Measurements from ENCODE around the gene TMEM232. TPM values are rescaled to one million over a fixed set of nuclear protein-coding genes. Genes with fewer than 3 reads are reported as not detected.
"Not testable (repeated sequence)": the region's sequence is repeated elsewhere in the genome, so short reads cannot be mapped to it uniquely, and the experiment has no call there.

The TMEM232 gene
- total RNA-seq, 1 experiment from 2014 or later: 4.2 TPM

DNA sequence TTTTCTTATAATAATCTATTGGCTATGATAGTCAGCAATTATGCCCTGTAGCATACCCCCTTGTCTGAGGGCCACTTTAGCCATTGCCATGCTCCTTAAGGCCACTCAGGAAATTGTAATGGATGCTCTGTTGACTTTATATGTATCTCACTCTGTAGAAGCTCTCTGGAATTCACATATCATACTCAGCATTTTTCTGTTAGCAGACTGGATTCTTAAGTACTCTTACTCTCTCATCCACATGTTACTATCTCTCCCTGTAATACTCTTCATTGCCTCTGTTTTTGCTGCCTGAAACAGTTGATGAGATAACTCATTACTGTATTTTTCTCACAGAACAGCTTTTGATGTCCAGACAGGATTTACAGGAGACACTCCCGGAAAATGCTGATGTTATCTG lies 24.2 kb downstream of the TMEM232 start:
- Histone ChIP-seq H3K9ac (ENCODE audit: low read length) (no peak overlapping the region), H4K20me1 (ENCODE audit: insufficient read depth, low read depth, low read length) (no peaks in the 10 kb centered on the region), H3K27me3 (ENCODE audit: low read length) (no peaks in the 10 kb centered on the region), H3K4me3 (ENCODE audit: low read length) (no peak overlapping the region), H2AFZ (ENCODE audit: low read length) (no peak overlapping the region), H3K9me3 (ENCODE audit: low read length) (no peaks in the 10 kb centered on the region), H3K36me3 (ENCODE audit: insufficient read depth, low read length) (no peaks in the 10 kb centered on the region), H3K4me1 (ENCODE audit: low read length) (no peaks in the 10 kb centered on the region), H3K27ac (ENCODE audit: low read length) (no peak overlapping the region), H3K9me2 (replicated peaks; ENCODE audit: insufficient read depth, low read length) (no peaks in the 10 kb centered on the region), H3K79me2 (ENCODE audit: low read length) (no peaks in the 10 kb centered on the region), H3K4me2 (ENCODE audit: low read depth, low read length, poor library complexity, severe bottlenecking) (no peak overlapping the region)
- DNase-seq: no peak

DNA sequence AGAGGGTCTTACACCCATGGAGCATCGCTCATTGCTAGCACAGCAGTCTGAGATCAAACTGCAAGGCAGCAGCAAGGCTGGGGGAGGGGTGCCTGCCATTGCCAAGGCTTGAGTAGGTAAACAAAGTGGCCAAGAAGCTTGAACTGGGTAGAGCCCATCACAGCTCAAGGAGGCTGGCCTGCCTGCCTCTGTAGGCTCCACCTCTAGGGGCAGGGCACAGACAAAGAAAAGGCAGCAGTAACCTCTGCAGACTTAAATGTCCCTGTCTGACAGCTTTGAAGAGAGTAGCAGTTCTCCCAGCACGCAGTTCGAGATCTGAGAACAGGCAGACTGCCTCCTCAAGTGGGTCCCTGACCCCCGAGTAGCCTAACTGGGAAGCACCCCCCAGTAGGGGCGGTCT lies 33.8 kb downstream of the TMEM232 start:
- DNase-seq; H3K4me3 ChIP-seq (ENCODE audit: low read length); H3K9me2 ChIP-seq (replicated peaks; ENCODE audit: insufficient read depth, low read length); H2AFZ ChIP-seq (ENCODE audit: low read length); H3K9ac ChIP-seq (ENCODE audit: low read length); H3K36me3 ChIP-seq (ENCODE audit: insufficient read depth, low read length); H3K27me3 ChIP-seq (ENCODE audit: low read length); H3K79me2 ChIP-seq (ENCODE audit: low read length); H4K20me1 ChIP-seq (ENCODE audit: insufficient read depth, low read depth, low read length); H3K9me3 ChIP-seq (ENCODE audit: low read length); H3K27ac ChIP-seq (ENCODE audit: low read length); H3K4me2 ChIP-seq (ENCODE audit: low read depth, low read length, poor library complexity, severe bottlenecking); H3K4me1 ChIP-seq (ENCODE audit: low read length): not testable (repeated sequence)

DNA sequence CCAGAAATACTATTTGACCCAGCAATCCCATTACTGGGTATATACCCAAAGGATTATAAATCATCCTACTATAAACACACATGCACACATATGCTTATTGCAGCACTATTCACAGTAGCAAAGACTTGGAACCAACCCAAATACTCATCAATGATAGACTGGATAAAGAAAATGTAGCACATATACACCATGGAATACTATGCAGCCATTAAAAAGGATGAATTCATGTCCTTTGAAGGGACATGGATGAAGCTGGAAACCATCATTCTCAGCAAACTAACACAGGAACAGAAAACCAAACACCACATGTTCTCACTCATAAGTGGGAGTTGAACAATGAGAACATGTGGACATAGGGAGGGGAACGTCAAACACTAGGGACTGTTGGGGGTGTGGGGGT lies 35.9 kb downstream of the TMEM232 start:
- not testable (repeated sequence) for H3K4me2 ChIP-seq (ENCODE audit: low read depth, low read length, poor library complexity, severe bottlenecking); H2AFZ ChIP-seq (ENCODE audit: low read length); H3K9ac ChIP-seq (ENCODE audit: low read length); H3K9me2 ChIP-seq (replicated peaks; ENCODE audit: insufficient read depth, low read length); H3K4me1 ChIP-seq (ENCODE audit: low read length); DNase-seq; H3K9me3 ChIP-seq (ENCODE audit: low read length); H3K79me2 ChIP-seq (ENCODE audit: low read length); H3K27me3 ChIP-seq (ENCODE audit: low read length); H4K20me1 ChIP-seq (ENCODE audit: insufficient read depth, low read depth, low read length); H3K27ac ChIP-seq (ENCODE audit: low read length); H3K4me3 ChIP-seq (ENCODE audit: low read length); H3K36me3 ChIP-seq (ENCODE audit: insufficient read depth, low read length)

DNA sequence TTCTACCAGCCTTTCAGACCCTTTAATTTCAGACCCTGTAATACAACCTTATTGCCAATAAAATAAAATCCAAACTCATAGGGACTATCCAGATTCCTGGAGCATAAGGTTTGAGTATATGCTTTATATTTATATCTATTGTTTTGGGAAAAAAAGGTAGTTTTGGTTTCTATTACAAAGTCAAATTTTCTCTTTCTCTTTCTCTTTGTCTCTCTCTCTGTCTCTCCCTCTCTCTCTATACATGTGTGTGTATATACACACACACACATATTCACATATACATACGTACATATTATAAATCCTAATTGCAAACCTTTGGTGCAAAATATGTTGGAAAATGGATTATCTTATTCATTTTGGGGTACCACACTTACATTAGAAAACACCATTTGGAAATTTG lies 39.0 kb downstream of the TMEM232 start:
- no peak for DNase-seq
- H3K9ac ChIP-seq (ENCODE audit: low read length): no peak overlapping the region
- no peaks in the 10 kb centered on the region for H3K27me3 ChIP-seq (ENCODE audit: low read length)
- H2AFZ ChIP-seq (ENCODE audit: low read length): no peak overlapping the region
- H3K4me2 ChIP-seq (ENCODE audit: low read depth, low read length, poor library complexity, severe bottlenecking): no peak overlapping the region
- H3K9me2 ChIP-seq (replicated peaks; ENCODE audit: insufficient read depth, low read length): no peaks in the 10 kb centered on the region
- H4K20me1 ChIP-seq (ENCODE audit: insufficient read depth, low read depth, low read length): no peaks in the 10 kb centered on the region
- no peaks in the 10 kb centered on the region for H3K36me3 ChIP-seq (ENCODE audit: insufficient read depth, low read length)
- no peaks in the 10 kb centered on the region for H3K9me3 ChIP-seq (ENCODE audit: low read length)
- no peak overlapping the region for H3K27ac ChIP-seq (ENCODE audit: low read length)
- H3K4me3 ChIP-seq (ENCODE audit: low read length): no peak overlapping the region
- H3K4me1 ChIP-seq (ENCODE audit: low read length): no peaks in the 10 kb centered on the region
- H3K79me2 ChIP-seq (ENCODE audit: low read length): no peaks in the 10 kb centered on the region

DNA sequence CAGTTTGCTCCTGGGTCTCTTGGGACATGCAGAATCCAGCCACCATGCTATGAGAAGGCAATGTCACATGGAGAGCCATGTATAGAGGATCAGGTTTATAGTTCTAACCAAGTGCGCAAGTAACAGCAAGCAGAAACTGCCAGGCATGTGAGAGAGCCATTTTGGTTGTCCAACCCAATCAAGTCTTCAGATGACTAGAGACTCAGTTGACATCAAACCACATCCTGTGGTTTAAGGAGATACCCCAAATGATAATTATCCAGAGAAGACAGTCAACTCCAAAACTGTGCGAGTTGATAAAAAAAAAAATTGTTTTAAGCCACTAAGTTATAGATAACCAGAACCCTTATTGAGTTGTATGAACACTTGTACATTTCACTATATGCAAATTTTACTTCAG lies 40.2 kb downstream of the TMEM232 start:
- Histone ChIP-seq H3K9ac (ENCODE audit: low read length) (no peak overlapping the region), H3K9me2 (replicated peaks; ENCODE audit: insufficient read depth, low read length) (no peaks in the 10 kb centered on the region), H3K27me3 (ENCODE audit: low read length) (no peaks in the 10 kb centered on the region), H3K36me3 (ENCODE audit: insufficient read depth, low read length) (no peaks in the 10 kb centered on the region), H2AFZ (ENCODE audit: low read length) (no peak overlapping the region), H3K4me3 (ENCODE audit: low read length) (no peak overlapping the region), H3K4me1 (ENCODE audit: low read length) (no peaks in the 10 kb centered on the region), H3K27ac (ENCODE audit: low read length) (no peak overlapping the region), H3K9me3 (ENCODE audit: low read length) (no peaks in the 10 kb centered on the region), H3K4me2 (ENCODE audit: low read depth, low read length, poor library complexity, severe bottlenecking) (no peak overlapping the region), H4K20me1 (ENCODE audit: insufficient read depth, low read depth, low read length) (no peaks in the 10 kb centered on the region), H3K79me2 (ENCODE audit: low read length) (no peaks in the 10 kb centered on the region)
- no peak for DNase-seq

DNA sequence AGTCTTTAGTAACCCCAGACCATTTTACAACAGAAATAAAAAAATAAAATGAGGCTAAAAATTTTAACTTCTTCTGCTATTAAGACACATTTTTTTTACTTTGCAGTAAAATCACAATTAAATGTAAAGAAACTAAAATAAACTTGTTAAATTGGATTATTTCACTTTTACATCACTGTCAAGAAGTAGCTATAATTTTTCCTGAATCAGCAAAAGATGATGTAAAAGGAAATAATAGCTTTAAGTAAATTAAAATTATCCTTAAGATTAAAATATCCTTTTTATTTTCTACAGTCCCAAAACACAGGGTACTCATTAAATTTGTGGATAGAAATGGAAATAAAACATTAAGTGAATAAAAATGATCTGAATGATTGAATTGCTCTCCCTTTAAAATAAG lies 44.5 kb downstream of the TMEM232 start:
- Histone ChIP-seq H4K20me1 (ENCODE audit: insufficient read depth, low read depth, low read length) (no peaks in the 10 kb centered on the region), H3K27me3 (ENCODE audit: low read length) (no peaks in the 10 kb centered on the region), H2AFZ (ENCODE audit: low read length) (no peak overlapping the region), H3K4me3 (ENCODE audit: low read length) (no peak overlapping the region), H3K9me3 (ENCODE audit: low read length) (no peaks in the 10 kb centered on the region), H3K4me2 (ENCODE audit: low read depth, low read length, poor library complexity, severe bottlenecking) (no peak overlapping the region), H3K79me2 (ENCODE audit: low read length) (no peaks in the 10 kb centered on the region), H3K36me3 (ENCODE audit: insufficient read depth, low read length) (no peaks in the 10 kb centered on the region), H3K9ac (ENCODE audit: low read length) (no peak overlapping the region), H3K27ac (ENCODE audit: low read length) (no peak overlapping the region), H3K4me1 (ENCODE audit: low read length) (no peaks in the 10 kb centered on the region), H3K9me2 (replicated peaks; ENCODE audit: insufficient read depth, low read length) (no peaks in the 10 kb centered on the region)
- no peak for DNase-seq

DNA sequence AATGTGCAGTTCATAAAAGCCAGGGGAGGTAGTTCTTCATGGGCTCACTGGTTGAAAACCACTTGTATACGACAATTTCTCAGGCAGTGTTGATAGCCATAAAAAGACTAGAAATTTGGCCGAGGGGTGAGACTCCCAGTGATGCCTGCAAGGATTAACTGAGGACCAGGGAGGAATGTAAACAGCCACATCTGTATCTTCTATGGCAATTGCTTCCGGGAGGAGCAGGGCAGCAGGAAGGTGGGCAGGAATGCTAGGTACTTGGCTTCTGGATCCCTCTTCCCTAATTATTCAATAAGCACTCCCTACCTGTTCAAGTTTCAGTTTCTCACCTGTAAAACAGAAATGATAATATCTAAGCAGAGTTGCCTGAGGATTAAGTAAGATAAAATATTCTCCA lies 45.4 kb downstream of the TMEM232 start:
- Histone ChIP-seq H4K20me1 (ENCODE audit: insufficient read depth, low read depth, low read length) (no peaks in the 10 kb centered on the region), H3K36me3 (ENCODE audit: insufficient read depth, low read length) (no peaks in the 10 kb centered on the region), H3K27me3 (ENCODE audit: low read length) (no peaks in the 10 kb centered on the region), H3K9ac (ENCODE audit: low read length) (no peak overlapping the region), H3K9me3 (ENCODE audit: low read length) (no peaks in the 10 kb centered on the region), H3K4me3 (ENCODE audit: low read length) (no peak overlapping the region), H2AFZ (ENCODE audit: low read length) (no peak overlapping the region), H3K9me2 (replicated peaks; ENCODE audit: insufficient read depth, low read length) (no peaks in the 10 kb centered on the region), H3K4me2 (ENCODE audit: low read depth, low read length, poor library complexity, severe bottlenecking) (no peak overlapping the region), H3K27ac (ENCODE audit: low read length) (no peak overlapping the region), H3K4me1 (ENCODE audit: low read length) (no peaks in the 10 kb centered on the region), H3K79me2 (ENCODE audit: low read length) (no peaks in the 10 kb centered on the region)
- DNase-seq: no peak

DNA sequence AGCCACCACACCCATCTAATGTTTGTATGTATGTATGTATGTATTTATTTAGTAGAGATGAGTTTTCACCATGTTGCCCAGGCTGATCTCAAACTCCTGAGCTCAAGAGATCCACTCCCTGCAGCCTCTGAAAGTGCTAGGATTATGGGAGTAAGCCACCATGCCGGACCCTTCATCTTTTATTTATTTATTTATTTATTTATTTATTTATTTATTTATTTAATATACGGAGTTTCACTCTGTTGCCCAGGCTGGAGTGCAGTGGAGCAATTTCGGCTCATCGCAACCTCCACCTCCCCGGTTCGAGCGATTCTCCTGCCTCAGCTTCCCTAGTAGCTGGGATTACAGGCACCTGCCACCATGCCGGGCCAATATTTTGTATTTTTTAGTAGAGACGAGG lies 49.9 kb downstream of the TMEM232 start:
- not testable (repeated sequence) for H3K79me2 ChIP-seq (ENCODE audit: low read length); H3K9me3 ChIP-seq (ENCODE audit: low read length); H3K27ac ChIP-seq (ENCODE audit: low read length); H2AFZ ChIP-seq (ENCODE audit: low read length); H3K9me2 ChIP-seq (replicated peaks; ENCODE audit: insufficient read depth, low read length); H3K4me3 ChIP-seq (ENCODE audit: low read length); H3K36me3 ChIP-seq (ENCODE audit: insufficient read depth, low read length); H3K9ac ChIP-seq (ENCODE audit: low read length); H4K20me1 ChIP-seq (ENCODE audit: insufficient read depth, low read depth, low read length); H3K4me1 ChIP-seq (ENCODE audit: low read length); H3K27me3 ChIP-seq (ENCODE audit: low read length); DNase-seq; H3K4me2 ChIP-seq (ENCODE audit: low read depth, low read length, poor library complexity, severe bottlenecking)

DNA sequence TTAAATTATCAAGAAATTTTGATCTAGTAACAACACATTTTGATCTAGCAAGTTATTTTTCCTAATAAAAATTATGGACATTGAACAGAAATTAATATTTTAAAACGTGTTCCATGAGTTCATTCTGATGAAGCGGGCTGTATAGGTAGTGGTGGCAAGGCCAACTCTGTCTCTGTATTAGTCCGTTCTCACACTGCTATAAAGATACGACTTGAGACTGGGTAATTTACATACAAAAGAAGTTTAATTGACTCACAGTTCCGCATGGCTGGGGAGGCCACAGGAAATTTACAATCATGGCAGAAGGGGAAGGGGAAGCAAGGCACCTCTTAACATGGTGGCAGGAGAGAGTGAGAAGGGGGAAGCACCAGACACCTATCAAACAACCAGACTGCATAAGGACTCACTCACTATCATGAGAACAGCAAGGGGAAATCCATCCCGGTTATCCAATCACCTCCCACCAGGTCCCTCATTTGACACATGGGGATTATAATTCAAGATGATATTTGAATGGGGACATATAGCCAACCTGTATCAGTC lies 61.2 kb downstream of the TMEM232 start:
- Histone ChIP-seq H3K4me1 (ENCODE audit: low read length) (peaks cover 7% of the 10 kb centered on the region), H3K27me3 (ENCODE audit: low read length) (no peaks in the 10 kb centered on the region), H3K9me3 (ENCODE audit: low read length) (no peaks in the 10 kb centered on the region), H2AFZ (ENCODE audit: low read length) (no peak overlapping the region), H3K4me3 (ENCODE audit: low read length) (no peak overlapping the region), H3K4me2 (ENCODE audit: low read depth, low read length, poor library complexity, severe bottlenecking) (no peak overlapping the region), H3K27ac (ENCODE audit: low read length) (no peak overlapping the region), H3K36me3 (ENCODE audit: insufficient read depth, low read length) (no peaks in the 10 kb centered on the region), H3K9ac (ENCODE audit: low read length) (no peak overlapping the region), H3K79me2 (ENCODE audit: low read length) (no peaks in the 10 kb centered on the region), H3K9me2 (replicated peaks; ENCODE audit: insufficient read depth, low read length) (no peaks in the 10 kb centered on the region), H4K20me1 (ENCODE audit: insufficient read depth, low read depth, low read length) (no peaks in the 10 kb centered on the region)
- DNase-seq: no peak
